T-cell (primary cell): ENCODE measurements around the gene RASIP1. TPM values are rescaled to one million over a fixed set of nuclear protein-coding genes. Genes with fewer than 3 reads are reported as not detected.

Experiments
- ATAC-seq, 4 experiments: fragments of 200-7000 bp in 3 of 4; fragments of 150-1000 bp in 1 of 4; cut with Tn5 transposase; replicated peaks in 1 of 4; 1 replicate in 3 of 4; 2 replicates in 1 of 4; pipeline ENCODE4 v1.10.0; 2021; ENCODE audit warnings: moderate library complexity in 3 of 4, mild to moderate bottlenecking in 2 of 4, moderate number of reproducible peaks in 1 of 4
- CTCF ChIA-PET, 2 donors: fragments of 300-600 bp; sonication (Branson Sonifier 250); formaldehyde crosslinking; loops; one replicate each; lab custom pipeline; 2022; ENCODE audit warnings: antibody characterized with exemption in 2 of 2; lab: Charles Lee
- POLR2A ChIA-PET, 2 donors: fragments of 300-600 bp; sonication (Branson Sonifier 250); formaldehyde crosslinking; loops; one replicate each; lab custom pipeline; 2022; ENCODE audit warnings: antibody characterized with exemption in 2 of 2; lab: Charles Lee
- DNase-seq, 35 experiments: peaks; one replicate each; pipeline versions ENCODE4 v3.0.0 to v3.0.0-alpha.2; 2013 to 2023
- H3K27ac ChIP-seq: one replicate; pipeline ENCODE4 v1.5.1; 2013; ENCODE audit warnings: low read length
- H3K27me3 ChIP-seq, 2 experiments: replicated peaks in 1 of 2; 1 replicate in 1 of 2; 2 replicates in 1 of 2; pipeline versions ENCODE4 v1.6.1 to v1.7.0; 2013; ENCODE audit warnings: low read length in 1 of 2, mixed read lengths in 1 of 2; ENCODE audit not compliant: control insufficient read depth in 2 of 2, insufficient read depth in 2 of 2; ENCODE audit errors: extremely low read depth in 1 of 2
- H3K36me3 ChIP-seq, 2 donors: 1 replicate in 1 of 2; 2 replicates in 1 of 2; pipeline versions ENCODE4 v1.6.1 to v1.7.0; 2013; ENCODE audit warnings: low read length in 1 of 2; ENCODE audit not compliant: control insufficient read depth in 2 of 2, insufficient read depth in 1 of 2; ENCODE audit errors: extremely low read depth in 1 of 2
- H3K4me1 ChIP-seq, 2 experiments: 1 replicate in 1 of 2; 2 replicates in 1 of 2; pipeline versions ENCODE4 v1.6.1 to v1.7.0; 2013; ENCODE audit warnings: low read length in 2 of 2, mixed read lengths in 1 of 2; ENCODE audit not compliant: insufficient read depth in 2 of 2, control insufficient read depth in 1 of 2; ENCODE audit errors: extremely low read depth in 1 of 2
- H3K4me3 ChIP-seq, 2 donors: 1 replicate in 1 of 2; 2 replicates in 1 of 2; pipeline versions ENCODE4 v1.5.1 to v1.7.0; 2013; ENCODE audit warnings: mild to moderate bottlenecking in 2 of 2, low read length in 1 of 2, moderate library complexity in 1 of 2; ENCODE audit not compliant: control insufficient read depth in 1 of 2; ENCODE audit errors: extremely low read depth in 1 of 2
- H3K9me3 ChIP-seq: 2 replicates; pipeline ENCODE4 v1.7.0; 2013
- H3K27ac Mint-ChIP-seq, 2 donors: one replicate each; pipeline ENCODE4 v1.8.0; 2020 to 2021; ENCODE audit warnings: mild to moderate bottlenecking in 2 of 2, mixed read lengths in 2 of 2
- H3K27me3 Mint-ChIP-seq, 2 donors: one replicate each; pipeline ENCODE4 v1.8.0; 2021 to 2022; ENCODE audit warnings: mixed read lengths in 2 of 2
- H3K36me3 Mint-ChIP-seq: one replicate; pipeline ENCODE4 v1.8.0; 2021; ENCODE audit warnings: mixed read lengths
- H3K4me1 Mint-ChIP-seq, 3 donors: one replicate each; pipeline ENCODE4 v1.8.0; 2020 to 2022; ENCODE audit warnings: mixed read lengths in 3 of 3, mild to moderate bottlenecking in 1 of 3
- H3K4me3 Mint-ChIP-seq, 3 donors: one replicate each; pipeline ENCODE4 v1.8.0; 2020 to 2022; ENCODE audit warnings: mild to moderate bottlenecking in 3 of 3, mixed read lengths in 3 of 3, moderate library complexity in 3 of 3
- H3K9me3 Mint-ChIP-seq, 3 donors: one replicate each; pipeline ENCODE4 v1.8.0; 2020 to 2022; ENCODE audit warnings: mixed read lengths in 3 of 3
- WGBS: methylation state at CpG from one replicate; pipeline ENCODE4 v1.1.5; 2013; ENCODE audit warnings: missing lambda C conversion rate; ENCODE audit not compliant: insufficient coverage; 5-methylcytosine and 5-hydroxymethylcytosine counted together
- total RNA-seq, 35 experiments: library from RNA in 6 of 35; stranded (reverse) in 6 of 35; fragments of 120-200 nt in 1 of 35; gene quantifications; one replicate each; pipeline versions ENCODE4 v1.2.1 to v1.2.4 and lab custom pipeline; 2013 to 2026

Gene RASIP1
- total RNA-seq, 5 donors from 2014 or later (not counting 1 experiment from before 2014, with no cell fraction given): 0.23 to 0.65 (median 0.32) TPM; not detected in 2

DNA sequence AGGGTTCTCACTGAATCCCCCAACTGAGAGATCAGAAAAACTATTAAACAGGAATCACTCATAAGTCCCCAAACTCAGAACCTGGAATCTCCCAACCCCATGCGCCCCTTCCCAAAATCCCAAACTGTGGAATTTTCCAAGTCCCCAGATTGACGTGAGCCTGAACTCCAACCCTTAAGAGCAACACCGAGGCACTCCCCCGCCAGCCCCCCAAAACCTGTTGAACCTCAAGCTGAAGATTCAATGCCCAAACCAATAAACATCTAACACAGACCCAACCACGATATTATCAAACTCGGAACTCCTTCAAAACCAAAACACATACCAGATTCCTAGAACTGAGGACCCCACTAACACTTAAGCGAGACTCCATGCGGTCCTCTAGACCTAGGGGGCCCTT is 5.7 kb upstream of the RASIP1 start:
- no peak overlapping the region for H3K4me3 ChIP-seq
- Mint-ChIP-seq H3K36me3 (no peaks in the 10 kb centered on the region), H3K4me3 (peak overlapping the region in 1 of 3 donors; percentile 3), H3K27ac (no peak overlapping the region), H3K9me3 (no peaks in the 10 kb centered on the region), H3K4me1 (peaks cover 12 to 25% (median 20%) of the 10 kb centered on the region in 3 donors), H3K27me3 (peaks cover 8 to 16% of the 10 kb centered on the region in 2 donors)
- CTCF ChIA-PET: no interaction called here
- ATAC-seq (no peak), DNase-seq (no peak)
- H3K4me1 ChIP-seq: peaks cover 0 to 27% of the 10 kb centered on the region in 2 experiments
- H3K9me3 ChIP-seq: no peaks in the 10 kb centered on the region
- H3K27ac ChIP-seq: no peak overlapping the region
- WGBS: 92% methylated on average over 8 of the region's 8 CpGs
- no peaks in the 10 kb centered on the region for H3K36me3 ChIP-seq
- POLR2A ChIA-PET: no interaction called here
- H3K27me3 ChIP-seq: peaks cover 0 to 56% of the 10 kb centered on the region in 2 experiments

DNA sequence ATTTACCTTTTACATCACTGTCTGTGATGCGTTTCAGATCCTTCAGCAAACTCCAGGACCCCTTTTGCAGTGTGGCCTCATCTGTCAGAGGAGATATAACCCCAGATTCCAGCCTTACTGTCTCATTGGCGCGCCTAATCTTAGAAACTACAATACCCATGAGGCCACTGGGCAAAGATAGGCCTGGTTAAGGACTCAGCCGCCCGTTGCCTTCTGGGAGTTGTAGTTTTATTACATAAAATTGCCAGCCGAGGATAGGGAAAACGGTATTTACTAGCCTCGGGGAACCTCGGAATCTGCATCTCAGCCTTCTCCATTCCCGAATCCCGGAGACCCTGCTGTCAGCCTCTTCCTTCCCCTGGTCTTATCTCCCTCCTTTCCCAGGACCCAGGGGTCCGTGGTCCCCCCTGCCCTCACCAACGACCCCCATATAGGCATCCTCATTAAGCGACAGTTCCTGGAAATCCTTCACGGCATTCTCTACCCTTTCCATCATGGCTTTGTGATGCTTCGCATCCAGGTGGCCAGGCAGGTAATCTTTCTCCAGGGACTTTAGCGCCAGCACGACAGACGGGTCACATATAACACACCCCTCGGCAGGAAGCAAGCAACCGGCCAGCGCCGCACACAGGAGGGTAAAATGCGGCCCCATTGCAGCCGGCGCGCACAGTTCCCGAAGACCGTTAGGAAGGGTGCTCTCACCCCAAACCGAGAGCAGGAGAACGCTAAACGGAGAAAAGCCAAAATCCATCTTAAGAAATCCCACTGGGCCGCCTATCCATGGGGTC is 5.0 kb upstream of the RASIP1 start:
- ATAC-seq: peak; percentile 65 to 80 (median 74)
- CTCF ChIA-PET: no interaction called here
- H3K4me3 Mint-ChIP-seq: no peak overlapping the region

DNA sequence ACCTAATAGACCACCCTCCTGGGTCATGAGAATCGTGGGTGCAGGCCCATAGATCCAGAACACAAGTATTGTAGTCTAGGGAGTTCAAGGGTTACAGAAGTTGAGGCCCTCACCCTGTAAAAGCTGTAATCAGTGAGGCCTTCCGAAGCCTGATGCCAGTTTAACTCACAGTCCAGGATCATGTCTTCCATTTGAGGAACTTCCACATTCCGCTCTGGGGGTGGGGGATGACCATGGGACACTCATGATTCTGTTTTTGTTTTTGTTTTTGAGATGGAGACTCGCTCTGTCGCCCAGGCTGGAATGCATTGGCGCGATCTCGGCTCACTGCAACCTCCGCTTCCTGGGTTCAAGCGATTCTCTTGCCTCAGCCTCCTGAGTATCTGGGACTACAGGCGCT is 1.7 kb upstream of the RASIP1 start:
- CTCF ChIA-PET: no interaction called here
- DNase-seq: no peak
- peaks cover 11 to 48% of the 10 kb centered on the region in 2 experiments for H3K4me1 ChIP-seq
- peaks cover 0 to 54% of the 10 kb centered on the region in 2 experiments for H3K27me3 ChIP-seq
- H3K9me3 Mint-ChIP-seq: no peaks in the 10 kb centered on the region
- no peaks in the 10 kb centered on the region for H3K36me3 Mint-ChIP-seq
- H3K27me3 Mint-ChIP-seq: peaks cover 5 to 15% of the 10 kb centered on the region in 2 donors
- H3K4me3 ChIP-seq: no peak overlapping the region
- no peaks in the 10 kb centered on the region for H3K36me3 ChIP-seq
- POLR2A ChIA-PET: interaction anchor here in 1 of 2 donors (0.6 kb wide), 1 partner anchor 110 kb away, joined by 6 read pairs; no protein-coding TSS in a partner anchor
- no peak overlapping the region for H3K27ac Mint-ChIP-seq
- no peak overlapping the region for H3K27ac ChIP-seq
- peaks cover 23 to 28% (median 25%) of the 10 kb centered on the region in 3 donors for H3K4me1 Mint-ChIP-seq
- WGBS: 100% methylated on average over 7 of the region's 11 CpGs
- no peak overlapping the region for H3K4me3 Mint-ChIP-seq
- ATAC-seq: no peak
- H3K9me3 ChIP-seq: no peaks in the 10 kb centered on the region

More for the DNA sequence above, 5.0 kb upstream of the RASIP1 start:
- peak in 28 of 35 experiments; percentile 21 to 73 (median 44) for DNase-seq
- H3K36me3 Mint-ChIP-seq: no peaks in the 10 kb centered on the region
- H3K4me1 Mint-ChIP-seq: peaks cover 16 to 25% (median 21%) of the 10 kb centered on the region in 3 donors
- H3K27ac ChIP-seq: no peak overlapping the region
- H3K9me3 Mint-ChIP-seq: no peaks in the 10 kb centered on the region
- peaks cover 2 to 34% of the 10 kb centered on the region in 2 experiments for H3K4me1 ChIP-seq
- no peak overlapping the region for H3K4me3 ChIP-seq
- H3K36me3 ChIP-seq: no peaks in the 10 kb centered on the region
- no peaks in the 10 kb centered on the region for H3K9me3 ChIP-seq
- peaks cover 5 to 15% of the 10 kb centered on the region in 2 donors for H3K27me3 Mint-ChIP-seq
- WGBS: 43% methylated on average over 26 of the region's 33 CpGs
- peak overlapping the region in 1 of 2 donors; percentile 39 for H3K27ac Mint-ChIP-seq
- peaks cover 0 to 56% of the 10 kb centered on the region in 2 experiments for H3K27me3 ChIP-seq
- POLR2A ChIA-PET: interaction anchor here in 1 of 2 donors (0.6 kb wide), 1 partner anchor 18 kb away, joined by 4 read pairs; no protein-coding TSS in a partner anchor

DNA sequence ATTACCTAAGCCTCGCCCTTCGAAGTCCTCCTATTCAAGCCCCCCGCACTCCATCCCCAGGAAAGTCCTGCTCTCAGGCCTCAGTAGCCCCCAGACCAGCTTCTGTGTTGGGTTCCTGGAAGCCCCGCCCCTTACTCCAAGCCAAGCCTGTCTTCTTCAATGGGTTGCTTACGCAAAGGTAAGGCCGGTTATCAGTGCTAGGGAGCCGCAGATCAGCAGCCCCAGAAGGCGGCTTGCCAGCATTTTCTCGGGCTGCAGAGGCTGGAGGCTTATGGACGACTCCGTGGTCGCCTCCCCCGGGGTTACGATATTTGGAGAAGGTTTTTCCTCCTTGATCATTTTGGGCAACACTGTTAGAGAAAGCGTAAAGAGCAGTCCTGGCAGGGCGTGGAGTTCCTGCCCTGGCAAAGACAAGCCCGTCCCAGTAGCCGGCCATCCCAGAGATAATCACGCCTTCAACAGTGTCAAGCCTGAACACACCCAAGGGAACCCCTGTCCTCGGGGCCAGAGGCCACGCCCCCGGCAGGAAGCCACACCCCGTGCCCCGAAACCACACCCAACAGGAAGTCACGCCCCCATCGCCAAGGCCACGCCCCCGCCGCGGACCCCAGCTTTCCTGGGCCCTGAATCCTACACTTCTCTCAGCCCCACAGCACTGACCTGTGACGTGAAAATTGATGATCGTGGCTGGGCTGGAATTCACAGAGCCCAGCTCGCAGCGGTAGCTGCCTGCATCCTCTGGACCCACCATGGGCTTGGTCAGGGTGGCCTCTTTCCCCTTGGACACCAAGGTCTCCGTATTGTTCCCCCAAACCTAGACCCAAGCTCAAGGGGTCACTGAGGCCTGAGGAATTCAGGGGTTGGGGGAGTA is 954 bp upstream of the RASIP1 start:
- Mint-ChIP-seq H3K27ac (no peak overlapping the region), H3K36me3 (no peaks in the 10 kb centered on the region), H3K27me3 (peaks cover 5 to 12% of the 10 kb centered on the region in 2 donors), H3K9me3 (no peaks in the 10 kb centered on the region), H3K4me3 (peak overlapping the region in 1 of 3 donors; percentile 3), H3K4me1 (peaks cover 23 to 28% (median 23%) of the 10 kb centered on the region in 3 donors)
- peak in 3 of 35 experiments; percentile 18 to 47 (median 36) for DNase-seq
- H3K27me3 ChIP-seq: peaks cover 0 to 47% of the 10 kb centered on the region in 2 experiments
- no peak overlapping the region for H3K27ac ChIP-seq
- H3K36me3 ChIP-seq: no peaks in the 10 kb centered on the region
- no peak overlapping the region for H3K4me3 ChIP-seq
- no peak for ATAC-seq
- H3K9me3 ChIP-seq: no peaks in the 10 kb centered on the region
- 56% methylated on average over 30 of the region's 35 CpGs for WGBS
- peaks cover 11 to 42% of the 10 kb centered on the region in 2 experiments for H3K4me1 ChIP-seq
- ChIA-PET CTCF (no interaction called here), POLR2A (interaction anchor here in 1 of 2 donors (0.6 kb wide), 1 partner anchor 110 kb away, joined by 6 read pairs; no protein-coding TSS in a partner anchor)

DNA sequence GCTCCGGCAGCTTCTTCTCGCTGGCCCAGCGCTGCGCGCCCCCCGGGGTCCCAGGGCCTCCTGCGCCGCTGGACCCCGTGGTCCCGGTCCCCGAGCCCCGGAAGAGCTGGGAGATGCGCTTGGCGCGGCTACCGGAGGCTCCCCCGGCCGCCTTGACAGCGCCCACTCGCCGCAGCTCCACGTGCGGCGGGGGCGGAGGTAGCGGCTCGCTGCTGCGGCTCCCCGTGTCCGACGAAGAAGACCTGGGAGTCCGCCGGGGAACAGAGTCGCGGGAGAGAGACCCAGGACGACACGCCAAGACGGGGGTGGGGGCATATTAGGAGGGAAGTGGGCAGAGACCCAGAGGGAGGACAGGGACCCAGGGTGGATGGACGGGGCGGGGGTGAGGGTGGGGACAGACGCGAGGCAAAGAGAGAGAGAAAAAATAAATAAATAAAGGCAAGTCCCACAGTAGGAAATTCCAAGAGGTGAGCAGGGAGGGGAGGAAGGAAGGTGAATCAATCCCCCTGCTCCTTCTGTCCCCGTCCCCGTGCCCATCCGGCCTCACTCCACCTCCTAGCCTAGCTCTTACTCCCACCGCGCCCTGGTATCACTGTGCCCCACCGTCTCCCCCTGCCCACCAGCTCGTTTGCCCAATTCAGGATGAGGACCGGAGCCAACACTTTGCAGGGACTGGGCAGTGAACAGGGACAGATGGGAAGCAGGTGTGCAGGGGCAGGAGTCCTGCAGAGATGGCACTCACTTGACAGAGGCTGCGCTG is 826 bp downstream of the RASIP1 start:
- Histone ChIP-seq H3K36me3 (no peaks in the 10 kb centered on the region), H3K27ac (no peak overlapping the region), H3K9me3 (no peaks in the 10 kb centered on the region), H3K27me3 (peaks cover 0 to 31% of the 10 kb centered on the region in 2 experiments), H3K4me1 (peaks cover 11 to 32% of the 10 kb centered on the region in 2 experiments), H3K4me3 (peak overlapping the region; percentile 17 to 55)
- Mint-ChIP-seq H3K27me3 (peaks cover 0 to 2% of the 10 kb centered on the region in 2 donors), H3K9me3 (no peaks in the 10 kb centered on the region), H3K4me3 (peak overlapping the region; percentile 31 to 61 (median 49)), H3K36me3 (no peaks in the 10 kb centered on the region), H3K4me1 (peaks cover 11 to 20% (median 16%) of the 10 kb centered on the region in 3 donors), H3K27ac (no peak overlapping the region)
- WGBS: 6% methylated on average over 45 of the region's 51 CpGs
- ChIA-PET POLR2A (interaction anchor here in 1 of 2 donors (0.5 kb wide), 1 partner anchor 91 kb away, joined by 6 read pairs; no protein-coding TSS in a partner anchor), CTCF (interaction anchor here in 1 of 2 donors (0.7 to 1.3 kb wide), 3 partner anchors 56 to 116 kb away, joined by 3 to 7 read pairs (median 4); partner anchors contain the start of gene CA11)
- ATAC-seq (peak; percentile 4 to 22 (median 11)), DNase-seq (no peak)
